ENCODE measurements around the gene CHAC1.
"Not testable (repeated sequence)": the region's sequence is repeated elsewhere in the genome, so short reads cannot be mapped to it uniquely, and the experiment has no call there.

CHAC1 gene

GRCh38 chr15:40940296-40940801 lies 12.9 kb upstream of the CHAC1 start:
- DNase-seq, result peak; percentile 40

GRCh38 chr15:40941068-40941527 lies 12.2 kb upstream of the CHAC1 start:
- DNase-seq, result no peak

- DNase-seq, result peak; percentile 81
These were observed 11.5 kb upstream of the CHAC1 start for GRCh38 chr15:40941528-40942336.

- no peak for DNase-seq
These were observed 10.9 kb upstream of the CHAC1 start for GRCh38 chr15:40942337-40942854.

- no peak for DNase-seq
These were observed 10.4 kb upstream of the CHAC1 start for GRCh38 chr15:40942878-40943277.

GRCh38 chr15:40943764-40944365 lies 9.4 kb upstream of the CHAC1 start:
- DNase-seq, result no peak

GRCh38 chr15:40944510-40945296 lies 8.6 kb upstream of the CHAC1 start:
- DNase-seq, result no peak

GRCh38 chr15:40948706-40949473 lies 4.4 kb upstream of the CHAC1 start:
- no peak for DNase-seq

- no peak for DNase-seq
These were observed 3.5 kb upstream of the CHAC1 start for GRCh38 chr15:40949756-40950207.

GRCh38 chr15:40951764-40952163 lies 1.5 kb upstream of the CHAC1 start:
- no peak for DNase-seq

- no peak for DNase-seq
These were observed 870 bp upstream of the CHAC1 start for GRCh38 chr15:40952301-40952900.

GRCh38 chr15:40953713-40954074 lies 423 bp downstream of the CHAC1 start:
- DNase-seq, result no peak

GRCh38 chr15:40954158-40954848 lies 1.0 kb downstream of the CHAC1 start:
- DNase-seq, result not testable (repeated sequence)

GRCh38 chr15:40955141-40955903 lies 2.1 kb downstream of the CHAC1 start:
- no peak for DNase-seq

GRCh38 chr15:40955930-40956540 lies 2.8 kb downstream of the CHAC1 start:
- DNase-seq, result no peak

GRCh38 chr15:40956541-40956982 lies 3.3 kb downstream of the CHAC1 start:
- no peak for DNase-seq

GRCh38 chr15:40957041-40957555 lies 3.8 kb downstream of the CHAC1 start:
- no peak for DNase-seq

GRCh38 chr15:40957581-40958051 lies 4.3 kb downstream of the CHAC1 start:
- peak; percentile 67 for DNase-seq

GRCh38 chr15:40958146-40958545 lies 4.9 kb downstream of the CHAC1 start:
- peak; percentile 48 for DNase-seq

Measured in femur (tissue), 1 donor.